BE2C (cell line): ENCODE data around the gene MEGF8.
A peak's percentile ranks its signal among the peaks of the same experiment; 100 is the strongest.

Experiments
- DNase-seq: peaks from one replicate; pipeline ENCODE4 v3.0.0-alpha.2; 2020
- H3K27me3 ChIP-seq: fragments of 250-450 bp; sonication (Bioruptor Pico); 2 replicates; pipeline ENCODE4 v1.5.1; 2020; ENCODE audit warnings: mild to moderate bottlenecking
- H3K36me3 ChIP-seq: fragments of 250-450 bp; sonication (Bioruptor Pico); 2 replicates; pipeline ENCODE4 v1.5.1; 2020; ENCODE audit warnings: mild to moderate bottlenecking
- H3K4me1 ChIP-seq: fragments of 250-450 bp; sonication (Bioruptor Pico); 2 replicates; pipeline ENCODE4 v1.5.1; 2020
- H3K4me3 ChIP-seq: 2 replicates; pipeline ENCODE4 v1.5.1; 2011; ENCODE audit warnings: low read depth, low read length
- H3K9me3 ChIP-seq: fragments of 250-450 bp; sonication (Bioruptor Pico); 2 replicates; pipeline ENCODE4 v1.5.1; 2020
- CTCF ChIP-seq: IDR thresholded peaks from 2 replicates; pipeline ENCODE4 v1.5.1; 2012; ENCODE audit warnings: mild to moderate bottlenecking, low read depth, low read length

Gene MEGF8

GRCh38 chr19:42282819-42283187, 42.6 kb upstream of the MEGF8 start:
- DNase-seq: no peak
- peaks cover 45% of the 10 kb centered on the region for H3K4me1 ChIP-seq
- TF ChIP-seq CTCF: no peak
- H3K36me3 ChIP-seq: peaks cover 12% of the 10 kb centered on the region
- peak overlapping the region; percentile 51; the same call in 1 of the 2 replicates for H3K4me3 ChIP-seq
- no peaks in the 10 kb centered on the region for H3K27me3 ChIP-seq
- no peaks in the 10 kb centered on the region for H3K9me3 ChIP-seq

GRCh38 chr19:42283188-42284065, 42.0 kb upstream of the MEGF8 start:
- peaks cover 39% of the 10 kb centered on the region for H3K4me1 ChIP-seq

GRCh38 chr19:42284066-42284501, 41.4 kb upstream of the MEGF8 start:
- DNase-seq: peak; percentile 88
- Histone ChIP-seq H3K9me3 (no peaks in the 10 kb centered on the region), H3K4me3 (no peak overlapping the region), H3K36me3 (peaks cover 23% of the 10 kb centered on the region), H3K27me3 (no peaks in the 10 kb centered on the region), H3K4me1 (peaks cover 32% of the 10 kb centered on the region)
- no peak for TF ChIP-seq CTCF

More at GRCh38 chr19:42283188-42284065, 42.0 kb upstream of the MEGF8 start:
- no peaks in the 10 kb centered on the region for H3K27me3 ChIP-seq
- TF ChIP-seq CTCF: no peak
- DNase-seq: peak; percentile 98
- no peaks in the 10 kb centered on the region for H3K9me3 ChIP-seq
- H3K36me3 ChIP-seq: peaks cover 18% of the 10 kb centered on the region
- peak overlapping the region; percentile 51 for H3K4me3 ChIP-seq

DNA sequence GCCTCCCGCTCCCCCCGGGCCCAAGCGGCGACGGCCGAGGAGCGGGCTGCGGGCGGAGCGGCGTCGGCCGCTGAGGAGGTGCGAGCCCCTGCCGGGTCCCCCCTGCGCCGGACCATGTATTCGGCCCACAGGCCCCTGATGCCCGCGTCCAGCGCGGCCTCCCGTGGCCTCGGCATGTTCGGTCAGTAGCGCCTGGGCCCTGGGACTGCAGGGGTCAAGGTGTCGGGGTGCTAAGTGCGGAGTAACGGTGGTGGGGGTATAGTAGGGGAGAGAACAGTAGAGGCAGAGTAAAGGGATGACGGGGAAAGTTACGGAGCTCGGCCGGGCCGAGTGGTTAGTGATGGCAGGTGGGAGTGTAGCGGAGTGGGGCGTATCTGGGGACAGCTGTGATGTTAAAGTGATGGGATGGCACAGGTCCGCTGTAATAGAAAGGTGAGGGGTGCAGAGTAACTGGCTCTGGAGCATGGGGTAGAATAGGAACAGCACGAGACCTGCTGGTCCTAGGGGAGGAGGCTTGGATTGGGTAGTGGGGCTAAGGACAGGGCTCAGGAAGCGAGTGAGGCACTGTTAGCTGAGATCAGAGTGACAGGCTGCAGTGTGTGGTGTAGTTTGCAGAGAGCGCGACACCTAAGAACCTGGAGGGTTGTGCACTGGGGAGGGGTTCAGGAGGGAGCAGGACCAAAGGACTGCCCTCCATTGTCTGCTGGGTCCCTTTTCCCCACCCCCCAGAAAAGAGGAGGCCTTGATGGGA, 40.7 kb upstream of the MEGF8 start:
- Histone ChIP-seq H3K4me1 (peaks cover 27% of the 10 kb centered on the region), H3K4me3 (peak overlapping the region; percentile 68), H3K27me3 (no peaks in the 10 kb centered on the region), H3K9me3 (no peaks in the 10 kb centered on the region), H3K36me3 (peaks cover 30% of the 10 kb centered on the region)
- DNase-seq: peak; percentile 17
- TF ChIP-seq CTCF: no peak

DNA sequence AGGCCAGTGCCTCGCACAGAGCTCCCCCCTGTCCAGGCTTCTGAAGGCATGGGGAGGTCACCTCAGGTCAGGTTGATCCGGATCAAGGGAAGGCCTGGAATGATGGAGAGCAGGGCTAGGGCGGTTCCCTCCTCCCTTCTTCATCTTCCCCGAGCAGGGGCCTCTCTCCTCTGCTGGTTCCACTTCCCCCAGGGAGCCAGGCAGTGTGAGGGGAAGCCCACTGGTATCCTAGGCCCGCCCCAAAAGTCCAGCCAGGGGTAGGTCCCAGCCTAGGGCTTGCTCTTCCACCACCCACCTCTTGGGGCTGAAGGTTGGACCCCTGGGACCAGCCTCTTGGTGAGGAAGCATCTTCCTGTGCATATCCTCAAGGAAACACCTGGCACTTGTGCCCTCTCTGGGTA, 39.9 kb upstream of the MEGF8 start:
- H3K4me1 ChIP-seq: peaks cover 27% of the 10 kb centered on the region
- H3K36me3 ChIP-seq: peaks cover 38% of the 10 kb centered on the region
- DNase-seq: peak; percentile 46
- H3K4me3 ChIP-seq: peak overlapping the region; percentile 68
- no peaks in the 10 kb centered on the region for H3K27me3 ChIP-seq
- TF ChIP-seq CTCF: peak; percentile 4; the same call in 1 of the 2 replicates
- H3K9me3 ChIP-seq: no peaks in the 10 kb centered on the region
